CD4-positive, CD25-positive, alpha-beta regulatory T cell (primary cell): ENCODE measurements around the gene CGREF1. TPM values are rescaled to one million over a fixed set of nuclear protein-coding genes. Genes with fewer than 3 reads are reported as not detected.

Source experiments
- ATAC-seq, 2 donors: fragments of 150-1000 bp; cut with Tn5 transposase; one replicate each; pipeline ENCODE4 v1.10.0; 2021; ENCODE audit warnings: low read depth in 2 of 2, moderate number of reproducible peaks in 2 of 2, moderate library complexity in 1 of 2
- DNase-seq, 3 donors: peaks; one replicate each; pipeline versions ENCODE4 v3.0.0 to v3.0.0-alpha.2; 2012 to 2022; ENCODE audit warnings: mixed read lengths in 1 of 3
- H3K27ac ChIP-seq: one replicate; pipeline ENCODE4 v1.7.0; 2013; ENCODE audit warnings: mild to moderate bottlenecking, low read length; ENCODE audit not compliant: insufficient read depth, poor library complexity, severe bottlenecking
- H3K27me3 ChIP-seq: one replicate; pipeline ENCODE4 v1.7.0; 2013; ENCODE audit warnings: low read length; ENCODE audit not compliant: control insufficient read depth, insufficient read depth
- H3K36me3 ChIP-seq: one replicate; pipeline ENCODE4 v1.7.0; 2013; ENCODE audit warnings: mild to moderate bottlenecking, low read length, moderate library complexity; ENCODE audit not compliant: control insufficient read depth, insufficient read depth
- H3K4me1 ChIP-seq: 2 replicates; pipeline ENCODE4 v1.7.0; 2013; ENCODE audit warnings: mild to moderate bottlenecking, low read length; ENCODE audit not compliant: insufficient read depth, control insufficient read depth, poor library complexity, severe bottlenecking
- H3K4me3 ChIP-seq: one replicate; pipeline ENCODE4 v1.7.0; 2013; ENCODE audit warnings: low read depth, mild to moderate bottlenecking, low read length, moderate library complexity
- H3K9me3 ChIP-seq, 2 experiments: 1 replicate in 1 of 2; 2 replicates in 1 of 2; pipeline ENCODE4 v1.7.0; 2013; ENCODE audit warnings: low read length in 2 of 2, mild to moderate bottlenecking in 1 of 2, moderate library complexity in 1 of 2; ENCODE audit not compliant: control insufficient read depth in 2 of 2
- H3K27ac Mint-ChIP-seq, 3 donors: one replicate each; pipeline ENCODE4 v1.8.0; 2020 to 2022; ENCODE audit warnings: mild to moderate bottlenecking in 3 of 3, mixed read lengths in 3 of 3, moderate library complexity in 2 of 3
- H3K27me3 Mint-ChIP-seq: one replicate; pipeline ENCODE4 v1.8.0; 2022; ENCODE audit warnings: mild to moderate bottlenecking, mixed read lengths
- H3K36me3 Mint-ChIP-seq: one replicate; pipeline ENCODE4 v1.8.0; 2020; ENCODE audit warnings: mixed read lengths
- H3K4me1 Mint-ChIP-seq, 4 donors: one replicate each; pipeline ENCODE4 v1.8.0; 2020 to 2022; ENCODE audit warnings: mixed read lengths in 4 of 4, mild to moderate bottlenecking in 1 of 4
- H3K4me3 Mint-ChIP-seq, 4 donors: one replicate each; pipeline ENCODE4 v1.8.0; 2020 to 2022; ENCODE audit warnings: mild to moderate bottlenecking in 4 of 4, mixed read lengths in 4 of 4, moderate library complexity in 3 of 4
- H3K9me3 Mint-ChIP-seq, 7 donors: one replicate each; pipeline ENCODE4 v1.8.0; 2020 to 2022; ENCODE audit warnings: mixed read lengths in 7 of 7, mild to moderate bottlenecking in 3 of 7, moderate library complexity in 2 of 7
- polyA plus RNA-seq, 4 donors: library from polyadenylated mRNA; unstranded; fragments of 300-500 nt; fragmentation: Illumina TruSeq; gene quantifications; one replicate each; pipeline ENCODE4 v1.2.3, GENCODE V29; 2021
- total RNA-seq: library from RNA; stranded (reverse); gene quantifications from one replicate; pipeline ENCODE4 v1.2.3, GENCODE V29; 2022

The CGREF1 gene
- total and polyA plus RNA-seq, 5 donors from 2014 or later, result 0.20 TPM; not detected in 4

- H3K9me3 Mint-ChIP-seq, result peaks cover 0 to 2% (median 0%) of the 10 kb centered on the region in 7 donors
- no peak for ATAC-seq
These were observed 36.2 kb upstream of the CGREF1 start for GRCh38 chr2:27155069-27155520.

GRCh38 chr2:27154488-27154887, 35.6 kb upstream of the CGREF1 start:
- H3K27me3 ChIP-seq, result no peaks in the 10 kb centered on the region
- Mint-ChIP-seq H3K27ac (no peak overlapping the region), H3K4me3 (no peak overlapping the region), H3K27me3 (peaks cover 10% of the 10 kb centered on the region), H3K4me1 (peaks cover 0 to 3% (median 0%) of the 10 kb centered on the region in 4 donors), H3K9me3 (peaks cover 0 to 2% (median 0%) of the 10 kb centered on the region in 7 donors), H3K36me3 (no peaks in the 10 kb centered on the region)
- H3K36me3 ChIP-seq, result no peaks in the 10 kb centered on the region
- no peaks in the 10 kb centered on the region for H3K9me3 ChIP-seq
- no peaks in the 10 kb centered on the region for H3K4me1 ChIP-seq
- H3K4me3 ChIP-seq, result no peak overlapping the region
- no peak for ATAC-seq
- no peak overlapping the region for H3K27ac ChIP-seq
- DNase-seq, result no peak

More at GRCh38 chr2:27155069-27155520, 36.2 kb upstream of the CGREF1 start:
- DNase-seq, result no peak
- Histone ChIP-seq H3K27ac (no peak overlapping the region), H3K9me3 (no peaks in the 10 kb centered on the region), H3K27me3 (no peaks in the 10 kb centered on the region), H3K36me3 (no peaks in the 10 kb centered on the region), H3K4me1 (no peaks in the 10 kb centered on the region), H3K4me3 (no peak overlapping the region)
- no peak overlapping the region for H3K4me3 Mint-ChIP-seq
- peaks cover 13% of the 10 kb centered on the region for H3K27me3 Mint-ChIP-seq
- H3K36me3 Mint-ChIP-seq, result no peaks in the 10 kb centered on the region
- no peak overlapping the region for H3K27ac Mint-ChIP-seq
- H3K4me1 Mint-ChIP-seq, result peaks cover 0 to 3% (median 0%) of the 10 kb centered on the region in 4 donors

GRCh38 chr2:27152796-27153464, 34.0 kb upstream of the CGREF1 start:
- H3K27ac ChIP-seq, result no peak overlapping the region
- no peaks in the 10 kb centered on the region for H3K9me3 ChIP-seq
- H3K4me3 Mint-ChIP-seq, result no peak overlapping the region
- no peaks in the 10 kb centered on the region for H3K36me3 ChIP-seq
- H3K27me3 ChIP-seq, result no peaks in the 10 kb centered on the region
- H3K9me3 Mint-ChIP-seq, result no peaks in the 10 kb centered on the region
- H3K27ac Mint-ChIP-seq, result no peak overlapping the region
- H3K36me3 Mint-ChIP-seq, result no peaks in the 10 kb centered on the region
- no peak for DNase-seq
- H3K27me3 Mint-ChIP-seq, result peaks cover 14% of the 10 kb centered on the region
- no peak for ATAC-seq
- no peak overlapping the region for H3K4me3 ChIP-seq
- no peaks in the 10 kb centered on the region for H3K4me1 ChIP-seq
- no peaks in the 10 kb centered on the region for H3K4me1 Mint-ChIP-seq

GRCh38 chr2:27152102-27152795, 33.3 kb upstream of the CGREF1 start:
- Histone ChIP-seq H3K9me3 (no peaks in the 10 kb centered on the region), H3K36me3 (no peaks in the 10 kb centered on the region), H3K4me3 (no peak overlapping the region), H3K4me1 (no peaks in the 10 kb centered on the region), H3K27me3 (no peaks in the 10 kb centered on the region), H3K27ac (no peak overlapping the region)
- no peak for DNase-seq
- Mint-ChIP-seq H3K36me3 (no peaks in the 10 kb centered on the region), H3K27me3 (peaks cover 14% of the 10 kb centered on the region), H3K27ac (peak overlapping the region in 1 of 3 donors; percentile 63), H3K9me3 (no peaks in the 10 kb centered on the region), H3K4me1 (no peaks in the 10 kb centered on the region), H3K4me3 (no peak overlapping the region)
- ATAC-seq, result no peak

DNA sequence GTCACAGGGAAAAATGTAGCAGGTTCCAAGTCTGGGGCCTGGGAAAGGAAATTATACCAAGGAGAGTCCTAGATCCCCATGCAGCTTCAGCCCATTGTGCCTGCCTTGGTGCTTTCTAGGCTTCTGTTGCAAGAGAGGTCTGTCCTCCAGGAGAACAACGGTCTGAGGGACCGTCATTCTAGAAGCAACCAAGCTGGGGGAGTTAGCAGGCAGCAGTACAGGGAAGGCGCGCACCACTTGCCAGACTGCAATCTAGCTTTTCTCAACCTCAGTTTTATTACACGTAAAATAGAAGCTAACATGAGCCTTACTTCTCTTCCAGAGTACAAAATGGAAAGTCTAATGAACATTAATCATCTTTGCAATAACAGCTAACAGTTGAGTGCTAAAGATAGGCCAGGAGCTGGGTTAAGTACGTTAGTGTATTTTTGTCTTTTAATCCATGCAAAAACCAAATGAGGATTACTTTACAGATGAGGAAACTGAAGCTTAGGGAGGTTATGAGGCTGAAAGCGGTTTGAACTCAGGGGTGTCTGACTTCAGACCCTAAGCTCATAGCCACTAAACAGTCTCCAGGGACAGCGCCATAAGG, 31.8 kb upstream of the CGREF1 start:
- Mint-ChIP-seq H3K9me3 (no peaks in the 10 kb centered on the region), H3K36me3 (no peaks in the 10 kb centered on the region), H3K27ac (no peak overlapping the region), H3K4me3 (no peak overlapping the region), H3K4me1 (no peaks in the 10 kb centered on the region), H3K27me3 (peaks cover 14% of the 10 kb centered on the region)
- Histone ChIP-seq H3K4me1 (no peaks in the 10 kb centered on the region), H3K4me3 (no peak overlapping the region), H3K9me3 (no peaks in the 10 kb centered on the region), H3K27ac (no peak overlapping the region), H3K36me3 (no peaks in the 10 kb centered on the region), H3K27me3 (peaks cover 2% of the 10 kb centered on the region)
- DNase-seq (no peak), ATAC-seq (no peak)

- ATAC-seq (no peak), DNase-seq (no peak)
- no peaks in the 10 kb centered on the region for H3K4me1 ChIP-seq
- H3K36me3 ChIP-seq, result no peaks in the 10 kb centered on the region
- no peaks in the 10 kb centered on the region for H3K9me3 ChIP-seq
- H3K4me3 ChIP-seq, result no peak overlapping the region
- Mint-ChIP-seq H3K9me3 (no peaks in the 10 kb centered on the region), H3K27me3 (peaks cover 14% of the 10 kb centered on the region), H3K36me3 (no peaks in the 10 kb centered on the region), H3K4me3 (no peak overlapping the region), H3K27ac (no peak overlapping the region), H3K4me1 (no peaks in the 10 kb centered on the region)
- H3K27me3 ChIP-seq, result peaks cover 2% of the 10 kb centered on the region
- H3K27ac ChIP-seq, result no peak overlapping the region
These were observed 30.9 kb upstream of the CGREF1 start for GRCh38 chr2:27149570-27150405.

DNA sequence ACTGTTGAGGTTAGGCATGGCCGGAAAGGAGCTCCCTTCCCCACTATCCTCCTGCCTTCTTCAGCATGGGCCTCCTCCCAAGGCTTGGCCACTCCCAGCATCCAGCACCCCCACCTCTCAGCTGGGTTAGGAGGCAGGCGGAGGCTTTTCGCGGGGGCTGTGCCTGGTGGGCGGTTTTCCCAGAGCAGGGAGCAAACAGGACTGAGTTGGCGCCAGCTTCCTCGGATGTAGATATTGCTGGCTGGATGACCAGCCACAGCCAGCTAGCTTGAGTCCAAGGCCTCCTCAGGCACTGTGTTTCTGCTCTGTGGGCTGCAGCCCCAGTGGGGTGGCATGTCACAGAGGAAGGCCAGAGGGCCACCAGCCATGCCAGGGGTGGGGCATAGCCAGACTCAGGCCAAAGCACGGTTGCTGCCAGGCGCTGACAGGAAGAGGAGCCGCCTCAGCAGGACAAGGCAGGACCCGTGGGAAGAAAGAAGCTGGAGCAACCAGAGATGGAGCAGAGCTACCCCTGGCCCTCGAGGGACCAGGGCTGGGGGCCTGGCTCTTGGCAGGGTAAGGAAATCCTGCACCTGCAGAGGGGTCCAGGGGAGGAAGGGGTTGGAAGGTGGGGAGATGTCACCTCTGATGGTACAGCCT, 30.0 kb upstream of the CGREF1 start, which contains the start of gene TCF23:
Gene TCF23, plus strand, starts transcription at position 204 of the 639 bp plus-strand sequence. Its CDS starts 130 bp downstream, at position 334.
- H3K4me3 Mint-ChIP-seq, result no peak within 1 kb of the TSS
- no peak within 1 kb of the TSS for H3K27ac Mint-ChIP-seq
- peaks cover 2% of the 10 kb centered on the region for H3K27me3 ChIP-seq

More for the DNA sequence above, 30.0 kb upstream of the CGREF1 start, which contains the start of gene TCF23:
- H3K36me3 Mint-ChIP-seq, result no peaks in the 10 kb centered on the region
- Histone ChIP-seq H3K4me1 (no peaks in the 10 kb centered on the region), H3K4me3 (no peak within 1 kb of the TSS), H3K9me3 (no peaks in the 10 kb centered on the region), H3K36me3 (no peaks in the 10 kb centered on the region), H3K27ac (no peak within 1 kb of the TSS)
- peaks cover 0 to 2% (median 0%) of the 10 kb centered on the region in 7 donors for H3K9me3 Mint-ChIP-seq
- H3K4me1 Mint-ChIP-seq, result no peaks in the 10 kb centered on the region
- no peak for DNase-seq
- peaks cover 14% of the 10 kb centered on the region for H3K27me3 Mint-ChIP-seq
- no peak for ATAC-seq
